Epithelial cell of proximal tubule (primary cell): Measurements from ENCODE around the gene EDN1. TPM values are rescaled to one million over a fixed set of nuclear protein-coding genes. Genes with fewer than 3 reads are reported as not detected.
"Not testable (repeated sequence)": the region's sequence is repeated elsewhere in the genome, so short reads cannot be mapped to it uniquely, and the experiment has no call there.

Source experiments
- DNase-seq: peaks from one replicate; pipeline ENCODE4 v3.0.0-alpha.2; 2011; ENCODE audit warnings: low read depth
- H3K4me3 ChIP-seq: 2 replicates; pipeline ENCODE4 v1.5.1; 2011; ENCODE audit warnings: low read depth, mild to moderate bottlenecking, low read length
- total RNA-seq: library from RNA; depleted of rRNA; stranded (reverse); fragments of >200 nt; gene quantifications from 2 replicates; pipeline ENCODE4 v1.2.3, GENCODE V29; 2015
- TF ChIP-seq, protein P1 (sequence below): conservative IDR thresholded peaks from 2 replicates; pipeline ENCODE4 v1.5.1; 2012; ENCODE audit warnings: low read depth, mild to moderate bottlenecking, low read length

Gene EDN1
- total RNA-seq, 1 donor from 2014 or later = 16.3 TPM

DNA sequence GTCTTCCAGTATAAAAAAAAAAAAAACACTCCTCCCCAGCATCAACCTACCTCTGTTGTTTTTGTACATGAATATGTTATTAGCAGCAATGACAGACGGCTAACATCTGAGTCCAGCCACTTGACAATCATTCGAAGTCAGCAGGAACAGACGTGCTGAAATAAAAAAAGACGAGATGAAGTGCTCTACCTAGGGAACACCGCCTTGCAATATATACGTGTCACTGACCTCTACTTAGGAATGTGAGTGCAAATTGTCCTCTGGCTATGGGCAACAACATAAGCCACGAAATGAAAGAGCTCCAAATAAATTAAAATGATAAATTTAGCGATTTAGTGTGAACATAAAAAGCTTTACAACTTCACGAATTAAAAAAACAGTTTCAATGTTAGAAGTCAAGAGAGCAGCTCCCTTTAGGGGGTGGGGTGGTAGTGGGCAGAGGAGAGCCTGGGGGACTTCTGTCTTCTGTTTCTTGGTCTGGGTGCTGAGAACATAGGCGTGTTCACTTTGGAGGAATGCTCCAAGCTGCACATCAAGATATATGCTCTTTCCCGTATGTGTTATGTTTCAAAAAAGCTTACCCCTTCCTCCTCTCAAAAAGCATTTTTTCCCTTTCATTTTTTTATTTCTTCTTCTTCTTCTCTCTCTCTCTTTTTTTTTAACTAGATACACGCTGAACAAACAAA is 23.3 kb downstream of the EDN1 start:
- TF ChIP-seq, protein P1, sequence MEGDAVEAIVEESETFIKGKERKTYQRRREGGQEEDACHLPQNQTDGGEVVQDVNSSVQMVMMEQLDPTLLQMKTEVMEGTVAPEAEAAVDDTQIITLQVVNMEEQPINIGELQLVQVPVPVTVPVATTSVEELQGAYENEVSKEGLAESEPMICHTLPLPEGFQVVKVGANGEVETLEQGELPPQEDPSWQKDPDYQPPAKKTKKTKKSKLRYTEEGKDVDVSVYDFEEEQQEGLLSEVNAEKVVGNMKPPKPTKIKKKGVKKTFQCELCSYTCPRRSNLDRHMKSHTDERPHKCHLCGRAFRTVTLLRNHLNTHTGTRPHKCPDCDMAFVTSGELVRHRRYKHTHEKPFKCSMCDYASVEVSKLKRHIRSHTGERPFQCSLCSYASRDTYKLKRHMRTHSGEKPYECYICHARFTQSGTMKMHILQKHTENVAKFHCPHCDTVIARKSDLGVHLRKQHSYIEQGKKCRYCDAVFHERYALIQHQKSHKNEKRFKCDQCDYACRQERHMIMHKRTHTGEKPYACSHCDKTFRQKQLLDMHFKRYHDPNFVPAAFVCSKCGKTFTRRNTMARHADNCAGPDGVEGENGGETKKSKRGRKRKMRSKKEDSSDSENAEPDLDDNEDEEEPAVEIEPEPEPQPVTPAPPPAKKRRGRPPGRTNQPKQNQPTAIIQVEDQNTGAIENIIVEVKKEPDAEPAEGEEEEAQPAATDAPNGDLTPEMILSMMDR = no peak
- H3K4me3 ChIP-seq = no peak overlapping the region
- no peak for DNase-seq

DNA sequence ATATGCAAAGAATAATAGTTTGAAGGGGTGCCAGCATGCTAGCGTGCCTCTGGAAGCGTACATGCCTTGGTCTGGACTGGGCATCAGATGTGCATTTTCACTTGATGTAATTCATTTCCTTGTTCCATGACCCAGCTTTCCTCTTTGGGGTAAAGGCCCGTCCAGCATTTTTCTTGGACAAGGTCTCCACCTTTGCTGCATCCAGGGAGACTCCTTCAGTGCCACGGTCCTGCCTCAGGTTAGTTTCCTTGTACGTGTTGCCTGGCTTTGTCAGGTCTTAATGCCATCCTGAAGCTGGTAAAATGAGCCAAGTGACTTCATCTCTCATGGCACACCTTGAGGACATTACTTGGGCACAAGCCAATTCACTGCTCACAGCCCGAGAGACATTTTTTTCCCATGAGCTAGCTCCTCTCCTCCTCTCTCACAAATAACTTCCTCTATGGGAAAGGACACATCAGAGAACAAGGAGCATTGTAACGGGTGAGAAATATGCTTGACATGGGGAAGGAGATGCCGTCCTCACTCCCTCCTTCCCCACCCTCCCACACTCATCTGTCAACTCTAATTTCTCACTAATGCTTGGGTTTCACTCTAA is 23.9 kb downstream of the EDN1 start:
- H3K4me3 ChIP-seq = no peak overlapping the region
- TF ChIP-seq, protein P1 = no peak
- peak; percentile 94 for DNase-seq

DNA sequence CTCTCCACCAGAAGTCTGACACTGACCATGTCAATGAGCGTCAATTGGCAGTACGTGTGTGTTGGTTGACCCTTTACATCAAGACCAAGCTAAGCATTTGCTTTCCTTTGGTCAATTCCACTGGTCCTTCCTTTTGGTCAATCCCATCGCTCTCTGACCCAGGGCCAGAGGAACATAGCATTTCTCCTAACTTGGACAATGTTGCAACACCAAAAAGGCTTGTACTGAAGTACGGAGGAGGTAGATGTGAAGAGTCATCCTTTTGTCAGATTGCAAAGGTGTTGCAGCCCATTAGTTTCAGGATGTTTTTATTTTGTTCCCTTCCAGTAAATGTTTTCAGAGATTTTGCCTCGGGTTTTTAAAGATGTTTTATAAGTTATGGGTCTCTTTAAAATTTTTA is 24.6 kb downstream of the EDN1 start:
- no peak for DNase-seq
- H3K4me3 ChIP-seq = no peak overlapping the region
- TF ChIP-seq, protein P1 = no peak

DNA sequence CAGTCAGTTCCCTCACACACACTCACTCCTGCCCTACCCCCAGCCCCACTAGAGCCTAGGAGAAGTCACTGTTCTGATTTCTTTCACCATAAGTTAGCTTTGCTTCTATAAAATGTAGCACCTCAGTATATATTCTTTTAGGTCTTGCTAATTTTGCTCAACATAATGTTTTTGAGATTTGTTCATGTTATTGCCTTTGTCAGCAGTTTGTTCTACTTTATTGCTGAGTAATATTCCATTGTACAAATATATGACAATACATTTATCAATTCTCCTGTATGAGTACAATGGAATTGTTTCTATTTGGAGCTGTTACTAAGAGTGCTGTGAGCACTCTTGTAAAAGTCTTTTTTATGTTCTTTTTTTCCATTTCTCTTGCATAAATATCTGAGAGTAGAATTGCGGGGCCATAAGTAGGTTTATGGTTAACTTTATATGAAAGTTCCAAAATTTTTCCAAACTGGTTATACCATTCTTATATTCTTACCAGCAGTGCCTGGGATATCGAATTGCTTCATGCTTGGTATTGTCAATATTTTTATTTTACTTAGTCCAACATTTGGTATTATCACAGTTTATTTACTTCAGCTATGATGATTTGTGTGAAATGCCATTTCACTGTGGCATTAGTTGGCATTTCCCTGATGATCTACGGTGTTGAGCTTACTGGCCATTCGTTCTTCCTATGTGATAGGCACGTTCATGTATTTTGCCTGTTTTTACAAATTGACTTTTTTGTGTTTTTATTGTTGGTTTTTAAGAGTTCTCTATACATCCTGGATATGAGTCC is 25.3 kb downstream of the EDN1 start:
- DNase-seq = no peak
- TF ChIP-seq, protein P1 = no peak
- no peak overlapping the region for H3K4me3 ChIP-seq

DNA sequence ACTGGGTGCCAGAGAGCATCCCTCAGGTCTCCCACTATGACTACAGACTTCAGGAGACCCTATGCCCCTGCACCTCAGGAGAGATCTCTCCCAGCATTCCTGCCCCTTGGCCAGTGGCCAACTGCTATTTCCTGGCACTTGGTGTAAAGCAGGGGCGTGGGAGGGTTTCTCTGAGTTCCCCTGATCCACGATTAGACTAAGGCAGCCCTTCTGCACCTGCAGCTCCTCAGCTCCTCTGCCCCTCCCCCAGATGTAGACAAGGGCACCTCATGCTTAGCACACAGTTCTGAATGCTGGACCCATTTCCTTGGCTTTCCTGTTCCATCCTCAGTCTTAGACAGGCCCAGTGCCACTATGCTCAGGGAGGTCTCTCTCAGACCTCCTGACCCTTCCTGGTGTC is 28.6 kb downstream of the EDN1 start:
- TF ChIP-seq, protein P1 = no peak
- no peak overlapping the region for H3K4me3 ChIP-seq

DNA sequence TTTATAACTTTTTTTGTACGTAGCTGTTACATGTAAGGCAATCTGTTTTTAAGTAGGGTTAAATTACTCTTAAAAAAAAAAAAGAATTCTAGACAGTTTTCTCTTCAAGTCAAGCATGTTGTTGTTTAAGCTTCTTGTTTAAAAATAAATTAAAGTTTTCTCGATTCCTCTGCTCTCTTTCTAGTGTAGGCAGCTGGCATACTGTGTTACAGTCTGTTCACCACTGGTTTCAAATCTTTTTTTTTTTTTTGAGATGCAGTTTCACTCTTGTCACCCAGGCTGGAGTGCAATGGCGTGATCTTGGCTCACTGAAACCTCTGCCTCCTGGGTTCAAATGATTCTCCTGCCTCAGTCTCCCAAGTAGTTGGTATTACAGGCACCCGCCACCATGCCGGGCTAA is 29.9 kb downstream of the EDN1 start:
- not testable (repeated sequence) for H3K4me3 ChIP-seq, DNase-seq

More for the DNA sequence above, 28.6 kb downstream of the EDN1 start:
- no peak for DNase-seq

DNA sequence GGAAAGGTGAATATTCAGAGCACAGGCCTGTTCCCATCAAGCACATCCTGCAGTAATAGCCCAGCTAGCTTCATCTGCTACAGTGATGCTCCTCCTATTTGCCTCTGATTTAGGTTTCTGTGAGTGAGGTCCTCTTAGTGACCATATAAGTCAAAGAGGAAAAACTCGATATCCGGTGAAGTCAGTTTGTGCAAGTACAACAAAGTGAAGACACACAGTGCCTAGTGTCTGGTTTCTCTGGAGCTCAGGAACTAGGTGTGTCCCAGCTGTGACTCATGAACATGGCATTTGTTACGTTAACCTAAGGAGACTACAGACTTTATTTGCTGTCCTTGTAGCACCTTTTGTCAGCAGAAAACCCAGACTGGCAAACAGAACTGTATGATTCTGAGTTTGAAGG is 33.9 kb downstream of the EDN1 start:
- TF ChIP-seq, protein P1 = no peak
- peak; percentile 95 for DNase-seq
- no peak overlapping the region for H3K4me3 ChIP-seq
